ENCODE measurements around the gene SH2D3C. TPM values are rescaled to one million over a fixed set of nuclear protein-coding genes. Genes with fewer than 3 reads are reported as not detected.
A peak's percentile ranks its signal among the peaks of the same experiment; 100 is the strongest.

The SH2D3C gene
- total and polyA plus RNA-seq, 9 of the 15 experiments (the other 6 are each of a cell fraction or from before 2014, with no cell fraction given) = 0.03 to 1.2 (median 0.22) TPM; not detected in 1

GRCh38 chr9:127700594-127701255, 77.7 kb downstream of the SH2D3C start (continued):
- TF ChIP-seq PHTF2 (CRISPR knock-in tag; IDR thresholded peaks at IDR 0.05) (no peak), FOXK2 (conservative IDR thresholded peaks at IDR 0.05 in 1 of 2, IDR thresholded peaks at IDR 0.05 in 1 of 2; ENCODE audit: low read depth in 2 of 2) (peak; percentile 44 to 52; a peak in 3 of 4 replicates), MAFG (tag; conservative IDR thresholded peaks at IDR 0.05) (0 out of 2 replicates have a peak, but pooled peaks have one; percentile 19), MGA (IDR thresholded peaks at IDR 0.05) (peak; percentile 16; the same call in 1 of the 2 replicates), MXI1 (IDR thresholded peaks at IDR 0.05; ENCODE audit: low read depth, low read length) (no peak), KAT2B (IDR thresholded peaks at IDR 0.05; ENCODE audit: low read depth, low read length) (no peak), NFIC (IDR thresholded peaks at IDR 0.05) (no peak), CLOCK (CRISPR knock-in tag; IDR thresholded peaks at IDR 0.05; ENCODE audit: borderline replicate concordance) (no peak), MAFK (IDR thresholded peaks at IDR 0.05; ENCODE audit: low read length) (0 out of 2 replicates have a peak, but pooled peaks have one; percentile 41)

All from K562 (cell line).